Thoracic aorta (tissue), 2 donors: Measurements from ENCODE around the gene TTC7B. TPM values are rescaled to one million over a fixed set of nuclear protein-coding genes. Genes with fewer than 3 reads are reported as not detected.

Source experiments
- ATAC-seq: fragments of 150-250 bp; one replicate; pipeline ENCODE4 v1.8.0; 2017; ENCODE audit warnings: low read depth; ENCODE audit not compliant: insufficient number of reproducible peaks, low FRiP score
- DNase-seq: peaks from one replicate; pipeline ENCODE4 v3.0.0-alpha.2; 2020; ENCODE audit warnings: low spot score
- H3K27ac ChIP-seq, 2 donors: fragments of 200-600 bp; sonication (generic); 1 replicate in 1 of 2; 2 replicates in 1 of 2; pipeline ENCODE4 v1.5.1; 2016; ENCODE audit warnings: mild to moderate bottlenecking in 2 of 2, moderate library complexity in 2 of 2
- H3K27me3 ChIP-seq: fragments of 200-600 bp; sonication (generic); replicated peaks from 2 replicates; pipeline ENCODE4 v1.6.0; 2016; ENCODE audit warnings: mild to moderate bottlenecking; ENCODE audit not compliant: insufficient read depth
- H3K36me3 ChIP-seq: fragments of 200-600 bp; sonication (generic); one replicate; pipeline ENCODE4 v1.5.1; 2016
- H3K4me1 ChIP-seq, 2 donors: fragments of 200-600 bp; sonication (generic); 1 replicate in 1 of 2; 2 replicates in 1 of 2; pipeline versions ENCODE4 v1.5.1 to v1.6.0; 2016; ENCODE audit warnings: low read depth in 2 of 2, mild to moderate bottlenecking in 1 of 2; ENCODE audit not compliant: control insufficient read depth in 1 of 2
- H3K4me3 ChIP-seq: fragments of 200-600 bp; sonication (generic); 2 replicates; pipeline ENCODE4 v1.5.1; 2016; ENCODE audit warnings: mild to moderate bottlenecking
- H3K9me3 ChIP-seq: fragments of 200-600 bp; sonication (generic); 2 replicates; pipeline ENCODE4 v1.5.1; 2016
- total RNA-seq, 2 donors: library from RNA; depleted of rRNA; stranded (reverse); fragments of >200 nt; gene quantifications; one replicate each; pipeline versions ENCODE4 v1.1.0 to v1.2.3, GENCODE V29; 2016
- TF ChIP-seq, protein P1 (sequence below): fragments of 200-600 bp; sonication (generic); IDR thresholded peaks from one replicate; pipeline ENCODE4 v1.5.1; 2019; ENCODE audit warnings: antibody characterized with exemption

Gene TTC7B
- total RNA-seq, 2 donors from 2014 or later, result 38.9 to 56.3 TPM

GRCh38 chr14:90556666-90557450 lies 259.4 kb downstream of the TTC7B start:
- DNase-seq (no peak), ATAC-seq (no peak)
- H3K27ac ChIP-seq, result no peak overlapping the region
- H3K9me3 ChIP-seq, result no peaks in the 10 kb centered on the region
- TF ChIP-seq, protein P1, sequence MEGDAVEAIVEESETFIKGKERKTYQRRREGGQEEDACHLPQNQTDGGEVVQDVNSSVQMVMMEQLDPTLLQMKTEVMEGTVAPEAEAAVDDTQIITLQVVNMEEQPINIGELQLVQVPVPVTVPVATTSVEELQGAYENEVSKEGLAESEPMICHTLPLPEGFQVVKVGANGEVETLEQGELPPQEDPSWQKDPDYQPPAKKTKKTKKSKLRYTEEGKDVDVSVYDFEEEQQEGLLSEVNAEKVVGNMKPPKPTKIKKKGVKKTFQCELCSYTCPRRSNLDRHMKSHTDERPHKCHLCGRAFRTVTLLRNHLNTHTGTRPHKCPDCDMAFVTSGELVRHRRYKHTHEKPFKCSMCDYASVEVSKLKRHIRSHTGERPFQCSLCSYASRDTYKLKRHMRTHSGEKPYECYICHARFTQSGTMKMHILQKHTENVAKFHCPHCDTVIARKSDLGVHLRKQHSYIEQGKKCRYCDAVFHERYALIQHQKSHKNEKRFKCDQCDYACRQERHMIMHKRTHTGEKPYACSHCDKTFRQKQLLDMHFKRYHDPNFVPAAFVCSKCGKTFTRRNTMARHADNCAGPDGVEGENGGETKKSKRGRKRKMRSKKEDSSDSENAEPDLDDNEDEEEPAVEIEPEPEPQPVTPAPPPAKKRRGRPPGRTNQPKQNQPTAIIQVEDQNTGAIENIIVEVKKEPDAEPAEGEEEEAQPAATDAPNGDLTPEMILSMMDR, result no peak
- H3K4me1 ChIP-seq, result peaks cover 0 to 27% of the 10 kb centered on the region in 2 donors
- H3K27me3 ChIP-seq, result no peaks in the 10 kb centered on the region
- no peak overlapping the region for H3K4me3 ChIP-seq
- H3K36me3 ChIP-seq, result peaks cover 3% of the 10 kb centered on the region

DNA sequence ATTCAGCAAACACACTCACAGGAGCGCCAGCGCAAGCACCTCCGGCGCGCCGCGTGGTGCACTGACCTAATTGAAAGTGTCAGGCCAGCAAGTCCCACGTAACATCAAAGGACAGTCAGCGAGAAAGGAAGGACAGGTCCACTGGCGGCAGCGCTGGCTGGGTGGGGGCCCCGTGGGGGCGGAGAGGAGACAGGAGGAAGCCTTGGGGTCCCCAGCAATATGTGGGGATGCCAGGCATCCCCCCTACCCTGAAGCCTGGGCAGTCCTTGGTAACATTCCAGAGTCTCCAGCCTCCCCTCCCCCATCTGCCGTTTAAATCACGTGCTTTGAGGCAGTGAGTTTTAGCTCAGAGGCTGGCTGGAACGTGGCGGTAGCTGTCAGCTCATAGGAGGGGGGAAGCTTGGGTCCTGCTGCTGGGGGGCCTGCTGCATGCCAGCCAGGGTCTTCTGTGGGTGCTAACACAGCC lies 260.2 kb downstream of the TTC7B start:
- DNase-seq, result no peak
- Histone ChIP-seq H3K36me3 (peaks cover 3% of the 10 kb centered on the region), H3K4me3 (no peak overlapping the region), H3K9me3 (no peaks in the 10 kb centered on the region), H3K27me3 (no peaks in the 10 kb centered on the region), H3K27ac (no peak overlapping the region), H3K4me1 (peaks cover 0 to 35% of the 10 kb centered on the region in 2 donors)
- TF ChIP-seq, protein P1, result no peak
- no peak for ATAC-seq

- Histone ChIP-seq H3K36me3 (no peaks in the 10 kb centered on the region), H3K4me1 (peaks cover 0 to 40% of the 10 kb centered on the region in 2 donors), H3K9me3 (no peaks in the 10 kb centered on the region), H3K27ac (peak overlapping the region; percentile 42 to 56), H3K4me3 (no peak overlapping the region), H3K27me3 (no peaks in the 10 kb centered on the region)
- ATAC-seq (no peak), DNase-seq (no peak)
- TF ChIP-seq, protein P1, result no peak
These were observed 260.9 kb downstream of the TTC7B start for GRCh38 chr14:90555126-90556011.

DNA sequence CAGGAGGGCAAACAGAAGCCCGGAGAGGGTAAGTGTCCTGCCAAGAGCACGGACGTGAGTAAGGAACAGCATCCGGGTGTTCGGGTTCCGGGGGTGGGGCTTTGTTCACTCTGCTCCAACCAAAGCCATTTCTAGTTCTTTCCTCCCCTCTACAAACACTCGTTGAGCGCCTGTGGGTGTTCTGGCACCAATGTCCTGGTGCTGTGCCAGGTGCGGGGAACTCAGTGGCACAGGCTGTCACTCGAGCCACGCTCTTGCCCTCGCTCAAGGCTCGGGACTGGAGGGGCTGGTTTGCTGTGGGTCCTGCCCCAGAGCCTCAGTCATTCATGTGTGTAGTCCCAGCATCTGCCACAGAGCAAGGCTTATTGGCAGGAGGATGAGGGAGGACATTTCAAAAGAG lies 261.9 kb downstream of the TTC7B start:
- ATAC-seq (peak; percentile 56), DNase-seq (peak; percentile 25)
- Histone ChIP-seq H3K9me3 (no peaks in the 10 kb centered on the region), H3K27me3 (no peaks in the 10 kb centered on the region), H3K4me3 (peak overlapping the region; percentile 61), H3K36me3 (no peaks in the 10 kb centered on the region), H3K27ac (peak overlapping the region; percentile 42 to 56), H3K4me1 (peaks cover 0 to 40% of the 10 kb centered on the region in 2 donors)
- TF ChIP-seq, protein P1, result no peak

DNA sequence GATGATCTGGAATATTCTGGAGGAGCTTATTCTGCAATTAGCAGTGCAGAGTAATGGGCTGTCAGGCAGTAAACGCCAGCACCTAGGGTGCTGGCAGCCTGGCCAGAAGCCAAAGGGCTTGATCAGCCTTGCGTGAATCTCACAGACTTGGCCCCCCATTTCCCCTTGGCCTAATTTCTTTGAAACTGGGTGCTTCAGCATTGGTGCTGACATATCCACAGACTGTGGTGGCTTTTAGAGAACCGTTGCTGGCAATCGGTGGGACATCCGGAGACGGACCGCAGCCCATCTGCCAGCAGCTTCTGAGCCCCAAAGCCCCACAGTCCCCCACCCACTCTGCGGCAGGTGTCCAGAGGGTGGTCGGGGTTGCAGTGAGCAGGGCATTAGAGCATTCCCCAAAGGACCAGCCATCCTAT lies 262.3 kb downstream of the TTC7B start:
- Histone ChIP-seq H3K9me3 (no peaks in the 10 kb centered on the region), H3K4me3 (peak overlapping the region; percentile 61), H3K4me1 (peaks cover 0 to 40% of the 10 kb centered on the region in 2 donors), H3K36me3 (no peaks in the 10 kb centered on the region), H3K27ac (peak overlapping the region; percentile 42 to 56), H3K27me3 (no peaks in the 10 kb centered on the region)
- ATAC-seq (no peak), DNase-seq (no peak)
- TF ChIP-seq, protein P1, result no peak
